Ovary (tissue), 9 donors: ENCODE results near the gene ZNF662. TPM values are rescaled to one million over a fixed set of nuclear protein-coding genes. Genes with fewer than 3 reads are reported as not detected.

ENCODE experiments used
- DNase-seq, 5 donors: peaks; one replicate each; pipeline ENCODE4 v3.0.0-alpha.2; 2019 to 2020
- H3K27ac ChIP-seq, 2 donors: fragments of 200-600 bp; one replicate each; pipeline versions ENCODE4 v1.5.1 to v1.8.0; 2019 to 2022
- H3K27me3 ChIP-seq: fragments of 200-600 bp; one replicate; pipeline ENCODE4 v1.8.0; 2022
- H3K36me3 ChIP-seq: fragments of 200-600 bp; sonication (generic); one replicate; pipeline ENCODE4 v1.5.1; 2019
- H3K4me1 ChIP-seq: one replicate; pipeline ENCODE4 v1.8.1; 2013; ENCODE audit warnings: mild to moderate bottlenecking, moderate library complexity; ENCODE audit not compliant: insufficient read depth
- H3K4me3 ChIP-seq: fragments of 200-600 bp; sonication (generic); one replicate; pipeline ENCODE4 v1.5.1; 2017
- H3K9me3 ChIP-seq, 2 donors: fragments of 200-600 bp in 1 of 2; sonication (generic) in 1 of 2; one replicate each; pipeline versions ENCODE4 v1.5.1 to v1.8.1; 2013 to 2019; ENCODE audit warnings: mild to moderate bottlenecking in 1 of 2, moderate library complexity in 1 of 2
- CTCF ChIP-seq, 3 donors: fragments of 450-650 bp in 2 of 3; fragments of 200-600 bp in 1 of 3; IDR thresholded peaks; one replicate each; pipeline versions ENCODE4 v1.5.1 to v1.8.0; 2016 to 2022; ENCODE audit warnings: antibody characterized with exemption in 3 of 3, mild to moderate bottlenecking in 1 of 3
- EP300 ChIP-seq: sonication (generic); formaldehyde crosslinking; IDR thresholded peaks from one replicate; pipeline ENCODE4 v1.6.1; 2017; ENCODE audit warnings: antibody characterized with exemption
- POLR2A ChIP-seq: fragments of 450-650 bp; IDR thresholded peaks from one replicate; pipeline ENCODE4 v1.6.1; 2017; ENCODE audit warnings: antibody characterized with exemption, mild to moderate bottlenecking, moderate library complexity
- WGBS, 3 donors: extraction: QIAGEN DNeasy Blood & Tissue Kit in 1 of 3; methylation state at CpG; one replicate each; pipeline versions ENCODE4 v1.1.5 to v1.1.7; 2013 to 2017; 5-methylcytosine and 5-hydroxymethylcytosine counted together
- intact Hi-C, 4 donors: fragments of 100-400 bp; cut with DNase I; formaldehyde crosslinking; loops; one replicate each; pipeline versions ENCODE4 v1.11.0 to v1.15.1; 2022 to 2023
- polyA plus RNA-seq, 2 donors: library from polyadenylated mRNA; stranded (reverse); fragments of 200-250 nt in 1 of 2; fragments of 350-450 nt in 1 of 2; fragmentation: Illumina TruSeq in 1 of 2; extraction: RNeasy Lipid Tissue Mini Kit (QIAGEN cat#74804) in 1 of 2; gene quantifications; one replicate each; pipeline ENCODE4 v1.2.3, GENCODE V29; 2013 to 2014
- total RNA-seq, 7 donors: library from RNA; depleted of rRNA in 2 of 7; stranded (reverse); fragments of >200 nt in 2 of 7; fragmentation: NEBNext Ultra II Directional in 3 of 7; extraction: Animal tissue kit (Norgen Biotek cat#: 25700) in 3 of 7; gene quantifications; one replicate each; pipeline versions ENCODE4 v1.1.0 to v1.2.4, GENCODE V29; 2016 to 2023
- donor health status: DM: no; HTN: no; CAD: no; lungs with moderate emphysema.
- donor health status: DM: no; HTN: no; CAD: no.
- donor health status: Bipolar disorder and iron deficiency.
- donor health status: DM: yes; HTN: yes; CAD: no.
- donor health status: DM: no; HTN: no; CAD: no.
- donor health status: DM: yes; HTN: yes; CAD: no.

Gene ZNF662
- total and polyA plus RNA-seq, 9 donors = 8.1 to 29.8 (median 19.8) TPM

GRCh38 chr3:42942693-42943092 is 36.8 kb downstream of the ZNF662 start:
- TF ChIP-seq EP300 = no peak
- TF ChIP-seq POLR2A = no peak
- no peak for TF ChIP-seq CTCF (IDR thresholded peaks at IDR 0.05)
- DNase-seq = no peak
- Histone ChIP-seq H3K27me3 (no peaks in the 10 kb centered on the region), H3K4me1 (no peaks in the 10 kb centered on the region), H3K4me3 (no peak overlapping the region), H3K27ac (no peak overlapping the region), H3K9me3 (no peaks in the 10 kb centered on the region), H3K36me3 (no peaks in the 10 kb centered on the region)
- WGBS, 3 donors = 84 to 89% (median 87%) methylated on average over 1 of the region's 1 CpG
- intact Hi-C loops = no loop called here

GRCh38 chr3:42946050-42946449 is 40.1 kb downstream of the ZNF662 start:
- TF ChIP-seq CTCF (IDR thresholded peaks at IDR 0.05) (no peak), EP300 (no peak), POLR2A (no peak)
- no peaks in the 10 kb centered on the region for H3K27me3 ChIP-seq
- no peaks in the 10 kb centered on the region for H3K36me3 ChIP-seq
- H3K27ac ChIP-seq = no peak overlapping the region
- no peaks in the 10 kb centered on the region for H3K9me3 ChIP-seq
- WGBS, 3 donors = 79 to 89% (median 80%) methylated on average over 5 of the region's 5 CpGs
- no peak overlapping the region for H3K4me3 ChIP-seq
- no peaks in the 10 kb centered on the region for H3K4me1 ChIP-seq
- intact Hi-C loops = no loop called here
- no peak for DNase-seq

GRCh38 chr3:42957573-42957972 is 51.6 kb downstream of the ZNF662 start:
- Histone ChIP-seq H3K36me3 (no peaks in the 10 kb centered on the region), H3K4me1 (peaks cover 1% of the 10 kb centered on the region), H3K27me3 (no peaks in the 10 kb centered on the region), H3K4me3 (no peak overlapping the region), H3K27ac (no peak overlapping the region), H3K9me3 (no peaks in the 10 kb centered on the region)
- intact Hi-C loops = loop anchor here in 2 of 4 donors (5.0 to 10.0 kb wide), 2 partner anchors 200 to 547 kb away; no protein-coding TSS in a partner anchor
- TF ChIP-seq POLR2A (no peak), EP300 (no peak), CTCF (IDR thresholded peaks at IDR 0.05) (no peak)
- DNase-seq = no peak
- 71 to 82% (median 81%) methylated on average over 3 of the region's 3 CpGs for WGBS, 3 donors

- H3K27me3 ChIP-seq = no peaks in the 10 kb centered on the region
- H3K4me3 ChIP-seq = no peak overlapping the region
- H3K9me3 ChIP-seq = no peaks in the 10 kb centered on the region
- peaks cover 1% of the 10 kb centered on the region for H3K4me1 ChIP-seq
- TF ChIP-seq POLR2A (no peak), CTCF (IDR thresholded peaks at IDR 0.05) (no peak), EP300 (no peak)
- 57 to 68% (median 65%) methylated on average over 5 of the region's 5 CpGs for WGBS, 3 donors
- no peaks in the 10 kb centered on the region for H3K36me3 ChIP-seq
- DNase-seq = no peak
- H3K27ac ChIP-seq = no peak overlapping the region
- intact Hi-C loops = loop anchor here in 3 of 4 donors (5.0 to 10.0 kb wide), 3 partner anchors 135 to 197 kb away; no protein-coding TSS in a partner anchor
These were observed 54.3 kb downstream of the ZNF662 start for GRCh38 chr3:42960282-42960681.
